GM12878 (cell line): ENCODE measurements around the gene CDC14A. TPM values are rescaled to one million over a fixed set of nuclear protein-coding genes. Genes with fewer than 3 reads are reported as not detected.
A peak's percentile ranks its signal among the peaks of the same experiment; 100 is the strongest.

Experiments used
- ATF3 ChIP-seq: IDR thresholded peaks from 2 replicates; pipeline ENCODE4 v1.6.1; 2011; ENCODE audit warnings: low read depth, mild to moderate bottlenecking, low read length, moderate library complexity, borderline replicate concordance; ENCODE audit errors: extremely low read depth
- ATF7 ChIP-seq: fragments of 450-650 bp; IDR thresholded peaks from 2 replicates; pipeline ENCODE4 v1.6.1; 2016; ENCODE audit warnings: low read depth, mild to moderate bottlenecking
- BACH1 ChIP-seq: fragments of 450-650 bp; IDR thresholded peaks from 2 replicates; pipeline ENCODE4 v1.6.1; 2017; ENCODE audit warnings: mild to moderate bottlenecking, borderline replicate concordance
- CEBPB ChIP-seq, 2 experiments: fragments of 150-350 bp in 1 of 2; IDR thresholded peaks; 2 replicates each; pipeline ENCODE4 v1.6.1; 2012 to 2014; ENCODE audit warnings: low read depth in 2 of 2, low read length in 2 of 2, borderline replicate concordance in 1 of 2, inconsistent platforms in 1 of 2
- CHD4 ChIP-seq: fragments of 200-600 bp; sonication (generic); IDR thresholded peaks from 2 replicates; pipeline ENCODE4 v1.6.1; 2016; ENCODE audit warnings: mild to moderate bottlenecking
- DPF2 ChIP-seq: fragments of 450-650 bp; IDR thresholded peaks from 2 replicates; pipeline ENCODE4 v1.6.1; 2017; ENCODE audit warnings: mild to moderate bottlenecking
- EED ChIP-seq: sonication (generic); IDR thresholded peaks from 2 replicates; pipeline ENCODE4 v1.6.1; 2016; ENCODE audit warnings: antibody characterized with exemption, low read depth
- ETV6 ChIP-seq, 2 experiments: fragments of 450-650 bp in 1 of 2; IDR thresholded peaks in 1 of 2; conservative IDR thresholded peaks in 1 of 2; 2 replicates each; pipeline ENCODE4 v1.6.1; 2014; ENCODE audit warnings: antibody characterized with exemption in 1 of 2, borderline replicate concordance in 1 of 2, low read depth in 1 of 2, mild to moderate bottlenecking in 1 of 2, moderate library complexity in 1 of 2
- EZH2 ChIP-seq: IDR thresholded peaks from 2 replicates; pipeline ENCODE4 v1.6.1; 2012; ENCODE audit warnings: low read depth, mild to moderate bottlenecking, control low read depth, inconsistent platforms, low read length, borderline replicate concordance; ENCODE audit not compliant: control insufficient read depth
- FOS ChIP-seq: IDR thresholded peaks from 3 replicates; pipeline ENCODE4 v1.6.1; 2011; ENCODE audit warnings: borderline replicate concordance; ENCODE audit not compliant: insufficient read length; ENCODE audit errors: extremely low read depth
- FOXK2 ChIP-seq: fragments of 450-650 bp; IDR thresholded peaks from 2 replicates; pipeline ENCODE4 v1.6.1; 2017; ENCODE audit warnings: mild to moderate bottlenecking, moderate library complexity
- GABPA ChIP-seq: IDR thresholded peaks from 2 replicates; pipeline ENCODE4 v1.6.1; 2014; ENCODE audit warnings: antibody characterized with exemption, low read depth, mild to moderate bottlenecking, inconsistent platforms
- JUND ChIP-seq: IDR thresholded peaks from 2 replicates; pipeline ENCODE4 v1.6.1; 2012; ENCODE audit warnings: low read depth, mild to moderate bottlenecking, low read length, improper control_type of control experiment, moderate library complexity
- NFYA ChIP-seq: IDR thresholded peaks from 2 replicates; pipeline ENCODE4 v1.6.1; 2011; ENCODE audit warnings: low read depth, mild to moderate bottlenecking, low read length, improper control_type of control experiment, borderline replicate concordance
- NFYB ChIP-seq: IDR thresholded peaks from 2 replicates; pipeline ENCODE4 v1.6.1; 2011; ENCODE audit warnings: low read depth, mild to moderate bottlenecking, low read length, improper control_type of control experiment, moderate library complexity; ENCODE audit not compliant: insufficient read depth
- NKRF ChIP-seq: fragments of 450-650 bp; conservative IDR thresholded peaks from 2 replicates; pipeline ENCODE4 v1.6.1; 2017; ENCODE audit warnings: mild to moderate bottlenecking, moderate library complexity
- NR2C2 ChIP-seq: IDR thresholded peaks from 2 replicates; pipeline ENCODE4 v1.6.1; 2011; ENCODE audit warnings: borderline replicate concordance, low read depth; ENCODE audit not compliant: control insufficient read depth, insufficient read length
- NRF1 ChIP-seq: conservative IDR thresholded peaks from 2 replicates; pipeline ENCODE4 v1.6.1; 2011; ENCODE audit warnings: mild to moderate bottlenecking, low read depth, low read length, improper control_type of control experiment
- PAX5 ChIP-seq: IDR thresholded peaks from 2 replicates; pipeline ENCODE4 v1.6.1; 2011; ENCODE audit warnings: low read depth, low read length, borderline replicate concordance
- RELA ChIP-seq: fragments of 450-650 bp; IDR thresholded peaks from 2 replicates; pipeline ENCODE4 v1.8.0; 2014; ENCODE audit warnings: borderline replicate concordance; ENCODE audit not compliant: partially characterized antibody
- SMARCA5 ChIP-seq: fragments of 450-650 bp; IDR thresholded peaks from 2 replicates; pipeline ENCODE4 v1.6.1; 2017; ENCODE audit warnings: mild to moderate bottlenecking
- SPI1 ChIP-seq: IDR thresholded peaks from 2 replicates; pipeline ENCODE4 v1.6.1; 2011; ENCODE audit warnings: low read depth, mild to moderate bottlenecking, low read length, moderate library complexity, borderline replicate concordance; ENCODE audit not compliant: insufficient read depth
- STAT1 ChIP-seq: fragments of 450-650 bp; conservative IDR thresholded peaks from 2 replicates; pipeline ENCODE4 v1.6.1; 2014; ENCODE audit warnings: antibody characterized with exemption, mild to moderate bottlenecking
- SUZ12 ChIP-seq: fragments of 200-600 bp; sonication (generic); IDR thresholded peaks from one replicate; pipeline ENCODE4 v1.6.1; 2018; ENCODE audit warnings: antibody characterized with exemption, mild to moderate bottlenecking; ENCODE audit not compliant: unreplicated experiment
- TARDBP ChIP-seq: IDR thresholded peaks from 2 replicates; pipeline ENCODE4 v1.6.1; 2016; ENCODE audit warnings: borderline replicate concordance
- ZBED1 ChIP-seq: IDR thresholded peaks from 2 replicates; pipeline ENCODE4 v1.6.1; 2016; ENCODE audit warnings: borderline replicate concordance
- ZBTB33 ChIP-seq: fragments of 450-650 bp; IDR thresholded peaks from 2 replicates; pipeline ENCODE4 v1.6.1; 2017; ENCODE audit warnings: mild to moderate bottlenecking
- ZNF24 ChIP-seq: fragments of 450-650 bp; IDR thresholded peaks from 2 replicates; pipeline ENCODE4 v1.6.1; 2017; ENCODE audit warnings: antibody characterized with exemption, mild to moderate bottlenecking
- polyA plus RNA-seq, 11 experiments: library from polyadenylated mRNA; depleted of rRNA in 4 of 11; unstranded in 6 of 11; stranded (reverse) in 5 of 11; fragments of >200 nt; fragmentation: Nextera tagmentation in 4 of 11; fragmentation: Illumina TruSeq in 1 of 11; extraction: Ambion mirVana in 4 of 11; extraction: Trizol in 1 of 11; gene quantifications; 1 replicate in 1 of 11; 2 replicates in 10 of 11; pipeline versions ENCODE4 v1.2.1 to v1.2.3, GENCODE V29; 2011 to 2016; ENCODE audit warnings: inconsistent platforms in 2 of 11, missing spikeins in 2 of 11, low read depth in 1 of 11
- total RNA-seq, 4 experiments: library from RNA; depleted of rRNA in 3 of 4; stranded (reverse); fragments of >200 nt in 3 of 4; fragmentation: Illumina TruSeq in 1 of 4; extraction: Trizol in 1 of 4; gene quantifications; 2 replicates each; pipeline versions ENCODE4 v1.2.1 to v1.2.3, GENCODE V29; 2013 to 2021

The CDC14A gene
- total and polyA plus RNA-seq, 10 of the 15 experiments (the other 5 are each of a cell fraction or from before 2014, with no cell fraction given) = 1.5 to 7.1 (median 5.5) TPM

- TF ChIP-seq NKRF (no peak; the same call in 1 of the 2 replicates), ATF3 (no peak), CHD4 (no peak), NR2C2 (no peak), BACH1 (no peak), EZH2 (no peak), NFYB (no peak), JUND (no peak), FOS (no peak), SMARCA5 (no peak), RELA (no peak), ETV6 (conservative IDR thresholded peaks at IDR 0.05 in 1 of 2, IDR thresholded peaks at IDR 0.05 in 1 of 2; ENCODE audit: borderline replicate concordance in 1 of 2, low read depth in 1 of 2) (no peak), TARDBP (no peak), GABPA (no peak), EED (peak; percentile 72), DPF2 (no peak), SUZ12 (no peak), ZBED1 (no peak), STAT1 (no peak), NFYA (no peak), FOXK2 (no peak), ZBTB33 (0 out of 2 replicates have a peak, but pooled peaks have one; percentile 48), ZNF24 (no peak), PAX5 (no peak), SPI1 (peak; percentile 94), NRF1 (no peak), ATF7 (no peak), CEBPB (IDR thresholded peaks at IDR 0.05; ENCODE audit: borderline replicate concordance in 1 of 2, low read depth in 2 of 2, low read length in 2 of 2) (no peak)
These were observed 930 bp downstream of the CDC14A start (continued) for GRCh38 chr1:100353071-100353801.
